Prostate gland (tissue), 2 donors: ENCODE results near the gene LRFN4.

ENCODE experiments used
- POLR2A ChIP-seq: fragments of 450-650 bp; IDR thresholded peaks from one replicate; pipeline ENCODE4 v1.6.1; 2016; ENCODE audit warnings: antibody characterized with exemption, mild to moderate bottlenecking
- TF ChIP-seq, protein P1 (sequence below), 4 experiments: fragments of 200-600 bp in 2 of 4; fragments of 450-650 bp in 2 of 4; sonication (generic) in 2 of 4; IDR thresholded peaks; 1 replicate in 3 of 4; 2 replicates in 1 of 4; pipeline ENCODE4 v1.5.1; 2016 to 2019; ENCODE audit warnings: antibody characterized with exemption in 4 of 4, mild to moderate bottlenecking in 2 of 4, moderate library complexity in 2 of 4

DNA sequence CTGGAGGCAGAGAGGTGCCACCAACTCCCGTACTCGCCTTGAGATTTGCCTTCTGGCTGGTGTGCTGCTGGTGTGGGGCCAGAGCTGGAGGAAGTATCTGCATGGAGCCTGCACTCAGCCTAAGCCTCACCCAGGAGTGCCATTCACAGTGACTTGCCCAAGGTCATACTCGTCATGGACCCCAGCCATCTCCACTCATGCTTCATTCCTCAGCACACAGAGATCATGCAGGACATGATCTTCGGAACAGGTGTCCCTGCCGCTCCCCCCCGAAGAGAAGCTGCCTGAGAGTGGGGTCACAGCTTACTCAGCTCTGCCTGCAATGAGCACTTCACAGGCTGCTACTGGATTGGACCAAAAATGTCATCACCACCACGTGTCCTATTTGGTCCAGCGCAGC, 52.3 kb downstream of the LRFN4 start:
- TF ChIP-seq, protein P1, sequence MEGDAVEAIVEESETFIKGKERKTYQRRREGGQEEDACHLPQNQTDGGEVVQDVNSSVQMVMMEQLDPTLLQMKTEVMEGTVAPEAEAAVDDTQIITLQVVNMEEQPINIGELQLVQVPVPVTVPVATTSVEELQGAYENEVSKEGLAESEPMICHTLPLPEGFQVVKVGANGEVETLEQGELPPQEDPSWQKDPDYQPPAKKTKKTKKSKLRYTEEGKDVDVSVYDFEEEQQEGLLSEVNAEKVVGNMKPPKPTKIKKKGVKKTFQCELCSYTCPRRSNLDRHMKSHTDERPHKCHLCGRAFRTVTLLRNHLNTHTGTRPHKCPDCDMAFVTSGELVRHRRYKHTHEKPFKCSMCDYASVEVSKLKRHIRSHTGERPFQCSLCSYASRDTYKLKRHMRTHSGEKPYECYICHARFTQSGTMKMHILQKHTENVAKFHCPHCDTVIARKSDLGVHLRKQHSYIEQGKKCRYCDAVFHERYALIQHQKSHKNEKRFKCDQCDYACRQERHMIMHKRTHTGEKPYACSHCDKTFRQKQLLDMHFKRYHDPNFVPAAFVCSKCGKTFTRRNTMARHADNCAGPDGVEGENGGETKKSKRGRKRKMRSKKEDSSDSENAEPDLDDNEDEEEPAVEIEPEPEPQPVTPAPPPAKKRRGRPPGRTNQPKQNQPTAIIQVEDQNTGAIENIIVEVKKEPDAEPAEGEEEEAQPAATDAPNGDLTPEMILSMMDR (IDR thresholded peaks at IDR 0.05) = no peak
- TF ChIP-seq POLR2A = no peak
